Fibroblast of lung (primary cell): ENCODE results near the gene KBTBD13. TPM values are rescaled to one million over a fixed set of nuclear protein-coding genes. Genes with fewer than 3 reads are reported as not detected.
"Not testable (repeated sequence)": the region's sequence is repeated elsewhere in the genome, so short reads cannot be mapped to it uniquely, and the experiment has no call there.

Experiments used
- DNase-seq, 2 donors: peaks; one replicate each; pipeline versions ENCODE4 v3.0.0 to v3.0.0-alpha.2; 2010; ENCODE audit warnings: low read depth in 2 of 2
- H2AFZ ChIP-seq: 2 replicates; pipeline ENCODE4 v1.5.1; 2012; ENCODE audit warnings: low read length, control low read depth, inconsistent platforms
- H3K27ac ChIP-seq: 2 replicates; pipeline ENCODE4 v1.5.1; 2011; ENCODE audit warnings: low read length, control low read depth; ENCODE audit not compliant: insufficient read depth
- H3K27me3 ChIP-seq: 2 replicates; pipeline ENCODE4 v1.5.1; 2011; ENCODE audit warnings: mild to moderate bottlenecking, low read length; ENCODE audit not compliant: control insufficient read depth, insufficient read depth
- H3K36me3 ChIP-seq: 2 replicates; pipeline ENCODE4 v1.5.1; 2011; ENCODE audit warnings: low read length; ENCODE audit not compliant: control insufficient read depth, insufficient read depth
- H3K4me1 ChIP-seq: 2 replicates; pipeline ENCODE4 v1.5.1; 2011; ENCODE audit warnings: low read length; ENCODE audit not compliant: control insufficient read depth, insufficient read depth; ENCODE audit errors: extremely low read depth
- H3K4me2 ChIP-seq: 2 replicates; pipeline ENCODE4 v1.5.1; 2011; ENCODE audit warnings: low read length, control low read depth; ENCODE audit not compliant: insufficient read depth; ENCODE audit errors: extremely low read depth
- H3K4me3 ChIP-seq, 4 experiments: fragments of 200-600 bp in 1 of 4; sonication (generic) in 1 of 4; replicated peaks in 1 of 4; 2 replicates each; pipeline ENCODE4 v1.5.1; 2011 to 2016; ENCODE audit warnings: low read length in 4 of 4, low read depth in 3 of 4, mild to moderate bottlenecking in 3 of 4, control low read depth in 2 of 4, inconsistent platforms in 1 of 4, mixed read lengths in 1 of 4; ENCODE audit not compliant: insufficient read depth in 1 of 4; ENCODE audit errors: control extremely low read depth in 1 of 4
- H3K79me2 ChIP-seq: 2 replicates; pipeline ENCODE4 v1.5.1; 2012; ENCODE audit warnings: mild to moderate bottlenecking, low read length, inconsistent platforms; ENCODE audit not compliant: control insufficient read depth, insufficient read depth
- H3K9ac ChIP-seq: 2 replicates; pipeline ENCODE4 v1.5.1; 2011; ENCODE audit warnings: mild to moderate bottlenecking, low read length, control low read depth; ENCODE audit not compliant: insufficient read depth
- H3K9me3 ChIP-seq: 2 replicates; pipeline ENCODE4 v1.5.1; 2012; ENCODE audit warnings: low read depth, low read length; ENCODE audit not compliant: control insufficient read depth, insufficient read depth
- H4K20me1 ChIP-seq: 2 replicates; pipeline ENCODE4 v1.5.1; 2011; ENCODE audit warnings: low read length; ENCODE audit not compliant: control insufficient read depth, insufficient read depth; ENCODE audit errors: extremely low read depth
- EZH2 ChIP-seq: IDR thresholded peaks from 2 replicates; pipeline ENCODE4 v1.5.1; 2012; ENCODE audit warnings: low read length, control low read depth, mild to moderate bottlenecking; ENCODE audit errors: missing control alignments
- polyA plus RNA-seq, 2 donors: library from polyadenylated mRNA; depleted of rRNA in 1 of 2; stranded (reverse) in 1 of 2; unstranded in 1 of 2; fragments of >200 nt; gene quantifications; 2 replicates each; pipeline ENCODE4 v1.2.1, GENCODE V29; 2011 to 2012; ENCODE audit warnings: missing spikeins in 1 of 2
- total RNA-seq: library from RNA; depleted of rRNA; stranded (reverse); fragments of >200 nt; gene quantifications from 2 replicates; pipeline ENCODE4 v1.2.1, GENCODE V29; 2014
- TF ChIP-seq, protein P1 (sequence below), 2 donors: IDR thresholded peaks in 1 of 2; conservative IDR thresholded peaks in 1 of 2; 1 replicate in 1 of 2; 2 replicates in 1 of 2; pipeline ENCODE4 v1.5.1; 2011 to 2012; ENCODE audit warnings: low read length in 2 of 2, control low read depth in 1 of 2, inconsistent platforms in 1 of 2, low read depth in 1 of 2, mild to moderate bottlenecking in 1 of 2

Gene KBTBD13
- total and polyA plus RNA-seq, 2 donors (not counting 1 experiment from before 2014, with no cell fraction given): 0.02 TPM; not detected in 1

DNA sequence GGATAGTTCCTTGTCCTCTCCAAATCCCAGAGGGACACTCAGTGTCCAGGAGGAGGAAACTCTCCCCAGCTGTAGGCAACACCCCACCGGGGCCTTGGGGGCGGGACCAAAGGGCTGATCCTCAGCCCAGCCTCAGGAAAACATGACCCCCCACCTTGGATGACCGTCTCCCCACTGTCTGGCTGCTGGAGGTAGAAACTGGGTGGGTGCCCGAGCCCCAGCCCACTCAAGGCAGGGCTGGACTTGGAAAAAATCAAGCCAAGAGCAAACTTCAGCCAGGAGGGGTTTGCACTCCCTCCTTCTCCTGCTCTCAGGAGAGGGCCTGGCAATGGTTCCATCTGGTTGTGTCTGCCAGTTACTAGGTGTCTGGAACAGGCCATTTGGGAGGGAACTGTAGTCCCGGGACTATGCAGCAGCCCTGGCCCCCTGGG, 5.2 kb upstream of the KBTBD13 start:
- H3K4me1 ChIP-seq: peaks cover 44% of the 10 kb centered on the region
- no peak for DNase-seq
- TF ChIP-seq, protein P1, sequence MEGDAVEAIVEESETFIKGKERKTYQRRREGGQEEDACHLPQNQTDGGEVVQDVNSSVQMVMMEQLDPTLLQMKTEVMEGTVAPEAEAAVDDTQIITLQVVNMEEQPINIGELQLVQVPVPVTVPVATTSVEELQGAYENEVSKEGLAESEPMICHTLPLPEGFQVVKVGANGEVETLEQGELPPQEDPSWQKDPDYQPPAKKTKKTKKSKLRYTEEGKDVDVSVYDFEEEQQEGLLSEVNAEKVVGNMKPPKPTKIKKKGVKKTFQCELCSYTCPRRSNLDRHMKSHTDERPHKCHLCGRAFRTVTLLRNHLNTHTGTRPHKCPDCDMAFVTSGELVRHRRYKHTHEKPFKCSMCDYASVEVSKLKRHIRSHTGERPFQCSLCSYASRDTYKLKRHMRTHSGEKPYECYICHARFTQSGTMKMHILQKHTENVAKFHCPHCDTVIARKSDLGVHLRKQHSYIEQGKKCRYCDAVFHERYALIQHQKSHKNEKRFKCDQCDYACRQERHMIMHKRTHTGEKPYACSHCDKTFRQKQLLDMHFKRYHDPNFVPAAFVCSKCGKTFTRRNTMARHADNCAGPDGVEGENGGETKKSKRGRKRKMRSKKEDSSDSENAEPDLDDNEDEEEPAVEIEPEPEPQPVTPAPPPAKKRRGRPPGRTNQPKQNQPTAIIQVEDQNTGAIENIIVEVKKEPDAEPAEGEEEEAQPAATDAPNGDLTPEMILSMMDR (conservative IDR thresholded peaks at IDR 0.05 in 1 of 2, IDR thresholded peaks at IDR 0.05 in 1 of 2; ENCODE audit: low read depth in 1 of 2, low read length in 2 of 2): no peak
- no peak for TF ChIP-seq EZH2

DNA sequence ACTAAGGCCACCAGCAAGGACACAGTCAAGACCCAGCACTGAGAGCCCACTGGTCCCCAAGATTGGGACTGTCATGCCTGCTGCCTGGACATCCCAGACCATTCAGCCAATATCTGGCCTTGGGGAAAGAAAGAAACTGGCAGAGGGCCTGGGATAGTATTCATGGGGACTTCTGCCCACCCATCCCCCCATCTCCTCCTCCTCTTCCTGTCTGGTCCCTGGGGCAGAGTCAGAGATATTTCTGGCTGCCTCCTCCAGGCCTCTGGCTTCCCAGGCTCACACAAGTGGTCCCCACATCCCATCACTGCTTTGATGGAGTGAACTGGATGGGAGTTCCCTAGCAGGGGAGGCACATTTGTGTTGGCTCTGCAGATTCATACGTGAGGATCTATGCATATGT, 4.5 kb upstream of the KBTBD13 start:
- Histone ChIP-seq H3K4me3 (no peak overlapping the region), H3K27ac (no peak overlapping the region), H3K27me3 (no peaks in the 10 kb centered on the region), H3K9ac (no peak overlapping the region), H3K9me3 (no peaks in the 10 kb centered on the region), H3K4me2 (no peak overlapping the region), H3K36me3 (no peaks in the 10 kb centered on the region), H3K4me1 (peaks cover 40% of the 10 kb centered on the region), H4K20me1 (no peaks in the 10 kb centered on the region), H3K79me2 (no peaks in the 10 kb centered on the region), H2AFZ (no peak overlapping the region)
- TF ChIP-seq EZH2: no peak
- TF ChIP-seq, protein P1 (conservative IDR thresholded peaks at IDR 0.05 in 1 of 2, IDR thresholded peaks at IDR 0.05 in 1 of 2; ENCODE audit: low read depth in 1 of 2, low read length in 2 of 2): no peak
- no peak for DNase-seq

More for the DNA sequence above, 5.2 kb upstream of the KBTBD13 start:
- no peaks in the 10 kb centered on the region for H3K79me2 ChIP-seq
- no peaks in the 10 kb centered on the region for H3K36me3 ChIP-seq
- no peak overlapping the region for H3K4me3 ChIP-seq
- H3K4me2 ChIP-seq: no peak overlapping the region
- no peak overlapping the region for H3K9ac ChIP-seq
- no peak overlapping the region for H2AFZ ChIP-seq
- no peaks in the 10 kb centered on the region for H4K20me1 ChIP-seq
- H3K27me3 ChIP-seq: peaks cover 4% of the 10 kb centered on the region
- H3K9me3 ChIP-seq: no peaks in the 10 kb centered on the region
- no peak overlapping the region for H3K27ac ChIP-seq

DNA sequence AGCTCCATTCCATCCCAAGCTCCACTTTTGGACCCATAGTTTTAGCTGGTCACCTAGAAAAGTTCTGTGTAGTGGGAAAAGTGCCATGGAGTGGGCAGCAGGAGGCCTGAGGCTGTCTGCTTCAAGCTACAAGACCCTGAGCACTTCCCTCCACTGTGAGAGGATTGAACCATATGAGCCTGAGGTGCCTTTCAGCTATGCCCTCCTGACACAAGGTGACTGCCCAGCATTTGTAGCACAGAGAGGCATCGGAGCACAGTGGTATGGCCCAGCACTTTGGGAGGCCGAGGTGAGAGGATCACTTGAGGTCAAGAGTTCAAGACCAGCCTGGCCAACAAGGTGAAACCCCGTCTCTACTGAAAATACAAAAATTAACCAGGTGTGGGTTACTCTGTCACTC, 3.9 kb upstream of the KBTBD13 start:
- Histone ChIP-seq H3K4me1 (peaks cover 36% of the 10 kb centered on the region), H2AFZ (no peak overlapping the region), H3K9me3 (no peaks in the 10 kb centered on the region), H4K20me1 (no peaks in the 10 kb centered on the region), H3K79me2 (no peaks in the 10 kb centered on the region), H3K4me2 (no peak overlapping the region), H3K4me3 (no peak overlapping the region), H3K36me3 (no peaks in the 10 kb centered on the region), H3K27me3 (no peaks in the 10 kb centered on the region), H3K27ac (no peak overlapping the region), H3K9ac (no peak overlapping the region)
- no peak for TF ChIP-seq EZH2
- TF ChIP-seq, protein P1 (conservative IDR thresholded peaks at IDR 0.05 in 1 of 2, IDR thresholded peaks at IDR 0.05 in 1 of 2; ENCODE audit: low read depth in 1 of 2, low read length in 2 of 2): no peak
- DNase-seq: no peak

DNA sequence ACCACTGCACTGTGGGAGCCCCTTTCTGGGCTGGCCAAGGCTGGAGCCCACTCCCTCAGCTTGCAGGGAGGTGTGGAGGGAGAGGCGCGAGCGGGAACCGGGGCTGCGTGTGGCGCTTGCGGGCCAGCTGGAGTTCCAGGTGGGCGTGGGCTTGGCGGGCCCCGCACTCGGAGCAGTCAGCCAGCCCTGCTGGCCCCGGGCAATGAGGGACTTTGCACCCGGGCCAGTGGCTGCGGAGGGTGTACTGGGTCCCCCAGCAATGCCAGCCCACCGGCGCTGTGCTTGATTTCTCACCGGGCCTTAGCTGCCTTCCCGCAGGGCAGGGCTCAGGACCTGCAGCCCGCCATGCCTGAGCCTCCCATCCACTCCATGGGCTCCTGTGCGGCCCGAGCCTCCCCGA, 1.6 kb upstream of the KBTBD13 start:
- H3K9me3 ChIP-seq, H3K9ac ChIP-seq, H3K36me3 ChIP-seq, H2AFZ ChIP-seq, H3K4me3 ChIP-seq, H4K20me1 ChIP-seq, H3K79me2 ChIP-seq, DNase-seq, H3K4me2 ChIP-seq, H3K27ac ChIP-seq, H3K27me3 ChIP-seq: not testable (repeated sequence)
- peaks cover 22% of the 10 kb centered on the region for H3K4me1 ChIP-seq

DNA sequence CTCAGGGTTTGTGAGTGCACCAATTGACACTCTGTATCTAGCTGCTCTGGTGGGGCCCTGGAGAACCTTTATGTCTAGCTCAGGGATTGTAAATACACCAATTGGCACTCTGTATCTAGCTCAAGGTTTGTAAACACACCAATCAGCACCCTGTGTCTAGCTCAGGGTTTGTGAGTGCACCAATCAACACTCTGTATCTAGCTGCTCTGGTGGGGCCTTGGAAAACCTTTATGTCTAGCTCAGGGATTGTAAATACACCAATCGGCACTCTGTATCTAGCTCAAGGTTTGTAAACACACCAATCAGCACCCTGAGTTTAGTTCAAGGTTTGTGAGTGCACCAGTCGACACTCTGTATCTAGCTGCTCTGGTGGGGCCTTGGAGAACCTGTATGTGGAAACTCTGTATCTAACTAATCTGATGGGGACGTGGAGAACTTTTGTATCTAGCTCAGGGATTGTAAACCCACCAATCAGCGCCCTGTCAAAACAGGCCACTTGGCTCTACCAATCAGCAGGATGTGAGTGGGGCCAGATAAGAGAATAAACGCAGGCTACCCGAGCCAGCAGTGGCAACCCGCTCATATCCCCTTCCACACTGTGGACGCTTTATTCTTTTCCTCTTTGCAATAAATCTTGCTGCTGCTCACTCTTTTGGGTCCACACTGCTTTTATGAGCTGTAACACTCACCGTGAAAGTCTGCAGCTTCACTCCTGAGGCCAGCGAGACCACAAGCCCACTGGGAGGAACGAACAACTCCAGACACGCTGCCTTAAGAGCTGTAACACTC, 745 bp upstream of the KBTBD13 start:
- not testable (repeated sequence) for H3K9me3 ChIP-seq, H3K79me2 ChIP-seq, H3K4me2 ChIP-seq, H4K20me1 ChIP-seq, H3K9ac ChIP-seq, H2AFZ ChIP-seq, DNase-seq, H3K27me3 ChIP-seq, H3K27ac ChIP-seq, H3K36me3 ChIP-seq, H3K4me3 ChIP-seq
- peaks cover 14% of the 10 kb centered on the region for H3K4me1 ChIP-seq
